K562 (cell line): ENCODE measurements around the gene TBL2. TPM values are rescaled to one million over a fixed set of nuclear protein-coding genes. Genes with fewer than 3 reads are reported as not detected.

Experiments
- DPF2 ChIP-seq: fragments of 450-650 bp; IDR thresholded peaks from 2 replicates; pipeline ENCODE4 v1.6.1; 2016
- IRF1 ChIP-seq: sonication (generic); formaldehyde crosslinking; IDR thresholded peaks from 2 replicates; pipeline ENCODE4 v1.8.0; 2022; ENCODE audit warnings: missing genetic modification reagents, mild to moderate bottlenecking, borderline replicate concordance
- MBD2 ChIP-seq: sonication (generic); IDR thresholded peaks from 2 replicates; pipeline ENCODE4 v1.6.1; 2016; ENCODE audit warnings: low read depth, borderline replicate concordance
- POLR2B ChIP-seq: fragments of 450-650 bp; IDR thresholded peaks from 2 replicates; pipeline ENCODE4 v1.6.1; 2018; ENCODE audit warnings: low read depth; ENCODE audit not compliant: partially characterized antibody
- POLR2H ChIP-seq: IDR thresholded peaks from 2 replicates; pipeline ENCODE4 v1.6.1; 2016; ENCODE audit warnings: missing genetic modification characterization, low read depth, mild to moderate bottlenecking, control low read depth, missing compliant biosample characterization, moderate library complexity
- TAF1 ChIP-seq: IDR thresholded peaks from 2 replicates; pipeline ENCODE4 v1.6.1; 2011; ENCODE audit warnings: mild to moderate bottlenecking, low read length, moderate library complexity; ENCODE audit not compliant: insufficient read depth, control insufficient read depth, severe bottlenecking; ENCODE audit errors: extremely low read depth
- TBP ChIP-seq: optimal IDR thresholded peaks from 2 replicates; pipeline ENCODE3; 2011; ENCODE audit warnings: low read depth, low read length, improper control_type of control experiment
- ZNF407 ChIP-seq: fragments of 450-650 bp; IDR thresholded peaks from 2 replicates; pipeline ENCODE4 v1.6.1; 2016; ENCODE audit warnings: low read depth
- ZNF76 ChIP-seq: fragments of 250-450 bp; sonication (Bioruptor Pico); IDR thresholded peaks from 2 replicates; pipeline ENCODE4 v1.4.0; 2020; ENCODE audit warnings: mild to moderate bottlenecking, moderate library complexity, borderline replicate concordance
- ZNF766 ChIP-seq: fragments of 200-800 bp; sonication (Bioruptor generic); conservative IDR thresholded peaks from 2 replicates; pipeline ENCODE4 v1.6.1; 2016; ENCODE audit warnings: missing genetic modification characterization, missing compliant biosample characterization
- polyA plus RNA-seq, 8 experiments: library from polyadenylated mRNA; depleted of rRNA in 4 of 8; stranded (reverse) in 5 of 8; unstranded in 3 of 8; fragments of >200 nt; fragmentation: Nextera tagmentation in 2 of 8; fragmentation: Illumina TruSeq in 1 of 8; extraction: Ambion mirVana in 2 of 8; extraction: Trizol in 1 of 8; gene quantifications; 2 replicates each; pipeline versions ENCODE4 v1.2.1 to v1.2.3, GENCODE V29; 2011 to 2014; ENCODE audit warnings: inconsistent platforms in 1 of 8, missing spikeins in 1 of 8
- total RNA-seq, 7 experiments: library from RNA; depleted of rRNA in 6 of 7; stranded (reverse); fragments of >200 nt in 6 of 7; fragmentation: Illumina TruSeq in 2 of 7; extraction: Trizol in 2 of 7; gene quantifications; 2 replicates each; pipeline versions ENCODE4 v1.2.1 to v1.2.3, GENCODE V29; 2011 to 2021; ENCODE audit warnings: low replicate concordance in 1 of 7
- TF ChIP-seq, protein P1 (sequence below): conservative IDR thresholded peaks from 2 replicates; pipeline ENCODE4 v1.6.1; 2011; ENCODE audit warnings: low read depth, mild to moderate bottlenecking, low read length; ENCODE audit not compliant: control insufficient read depth
- TF ChIP-seq, protein P2 (sequence below): sonication (generic); formaldehyde crosslinking; IDR thresholded peaks from 2 replicates; pipeline ENCODE4 v1.8.0; 2022; ENCODE audit warnings: mild to moderate bottlenecking, missing genetic modification reagents
- TF ChIP-seq, protein P3 (sequence below): fragments of 250-450 bp; sonication (Bioruptor Pico); IDR thresholded peaks from 2 replicates; pipeline ENCODE4 v1.8.0; 2021; ENCODE audit warnings: moderate library complexity, mild to moderate bottlenecking, inconsistent platforms

TBL2 gene
- total and polyA plus RNA-seq, 9 of the 15 experiments (the other 6 are each of a cell fraction or from before 2014, with no cell fraction given) = 2.5 to 123 (median 49.2) TPM

DNA sequence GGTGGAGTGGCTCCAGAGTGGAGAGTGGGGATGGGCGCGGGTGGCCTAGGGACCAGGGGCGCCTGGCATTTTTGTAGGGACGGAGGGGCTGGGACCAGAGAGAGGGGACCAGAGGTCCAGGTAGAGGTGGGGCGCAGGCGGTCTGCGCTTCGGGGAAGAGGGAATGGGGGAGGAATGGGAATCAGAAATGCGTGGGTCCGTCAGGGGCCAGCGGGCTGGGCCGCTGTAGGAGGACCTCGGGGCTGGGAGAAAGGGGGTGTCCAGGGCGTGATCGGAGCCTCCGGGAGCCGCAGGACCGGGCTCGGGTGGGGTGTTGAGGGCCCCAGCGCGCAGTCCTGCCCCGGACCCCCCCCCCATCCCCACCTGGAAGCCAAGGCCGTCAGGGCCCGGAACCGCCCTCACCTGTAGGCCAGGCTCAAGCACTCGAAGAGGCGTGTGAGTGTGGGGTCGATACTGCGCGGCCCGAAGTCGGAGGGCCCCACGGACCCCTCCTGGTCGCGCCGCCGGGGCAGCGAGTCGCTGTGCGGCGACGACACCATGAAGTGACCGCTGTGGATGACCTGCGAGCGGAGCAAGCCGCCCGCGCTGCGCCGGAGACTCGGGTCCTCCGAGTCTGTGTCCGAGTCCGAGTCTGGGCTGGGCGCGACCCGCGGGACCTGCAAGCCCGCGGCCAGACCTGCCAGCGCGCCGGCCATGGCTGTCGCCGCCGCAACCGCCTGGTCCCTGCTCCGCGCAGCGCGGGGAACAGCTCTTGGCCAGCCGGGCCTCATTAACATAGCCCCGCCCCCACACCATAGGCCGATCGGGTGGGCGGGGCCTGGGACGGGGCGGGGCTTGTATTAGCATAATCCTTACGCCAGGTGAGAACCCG is 45.7 kb upstream of the TBL2 start, which contains the start of gene MLXIPL (continued):
- TF ChIP-seq, protein P1, sequence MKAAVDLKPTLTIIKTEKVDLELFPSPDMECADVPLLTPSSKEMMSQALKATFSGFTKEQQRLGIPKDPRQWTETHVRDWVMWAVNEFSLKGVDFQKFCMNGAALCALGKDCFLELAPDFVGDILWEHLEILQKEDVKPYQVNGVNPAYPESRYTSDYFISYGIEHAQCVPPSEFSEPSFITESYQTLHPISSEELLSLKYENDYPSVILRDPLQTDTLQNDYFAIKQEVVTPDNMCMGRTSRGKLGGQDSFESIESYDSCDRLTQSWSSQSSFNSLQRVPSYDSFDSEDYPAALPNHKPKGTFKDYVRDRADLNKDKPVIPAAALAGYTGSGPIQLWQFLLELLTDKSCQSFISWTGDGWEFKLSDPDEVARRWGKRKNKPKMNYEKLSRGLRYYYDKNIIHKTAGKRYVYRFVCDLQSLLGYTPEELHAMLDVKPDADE = peak; percentile 73; the same call in 1 of the 2 replicates
- no peak for TF ChIP-seq POLR2H (tag)
- TF ChIP-seq MBD2 = peak; percentile 17; the same call in 1 of the 2 replicates
- TF ChIP-seq ZNF766 (CRISPR knock-in tag) = no peak
- TF ChIP-seq, protein P2, sequence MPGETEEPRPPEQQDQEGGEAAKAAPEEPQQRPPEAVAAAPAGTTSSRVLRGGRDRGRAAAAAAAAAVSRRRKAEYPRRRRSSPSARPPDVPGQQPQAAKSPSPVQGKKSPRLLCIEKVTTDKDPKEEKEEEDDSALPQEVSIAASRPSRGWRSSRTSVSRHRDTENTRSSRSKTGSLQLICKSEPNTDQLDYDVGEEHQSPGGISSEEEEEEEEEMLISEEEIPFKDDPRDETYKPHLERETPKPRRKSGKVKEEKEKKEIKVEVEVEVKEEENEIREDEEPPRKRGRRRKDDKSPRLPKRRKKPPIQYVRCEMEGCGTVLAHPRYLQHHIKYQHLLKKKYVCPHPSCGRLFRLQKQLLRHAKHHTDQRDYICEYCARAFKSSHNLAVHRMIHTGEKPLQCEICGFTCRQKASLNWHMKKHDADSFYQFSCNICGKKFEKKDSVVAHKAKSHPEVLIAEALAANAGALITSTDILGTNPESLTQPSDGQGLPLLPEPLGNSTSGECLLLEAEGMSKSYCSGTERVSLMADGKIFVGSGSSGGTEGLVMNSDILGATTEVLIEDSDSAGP (CRISPR knock-in tag) = no peak; the same call in 1 of the 2 replicates
- no peak for TF ChIP-seq DPF2
- no peak for TF ChIP-seq IRF1
- peak; percentile 63 for TF ChIP-seq TAF1
- peak; percentile 87 for TF ChIP-seq TBP
- TF ChIP-seq ZNF407 = no peak
- TF ChIP-seq ZNF76 (CRISPR knock-in tag) = no peak
- TF ChIP-seq POLR2B = peak; percentile 63
- TF ChIP-seq, protein P3, sequence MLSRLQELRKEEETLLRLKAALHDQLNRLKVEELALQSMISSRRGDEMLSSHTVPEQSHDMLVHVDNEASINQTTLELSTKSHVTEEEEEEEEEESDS (CRISPR knock-in tag) = no peak
